HUDEP-2 (cell line): Measurements from ENCODE around the gene HIVEP1.
"Not testable (repeated sequence)": the region's sequence is repeated elsewhere in the genome, so short reads cannot be mapped to it uniquely, and the experiment has no call there.

ENCODE experiments used
- DNase-seq, 76 experiments: peaks; one replicate each; lab custom pipeline; 2025; ENCODE audit not compliant: unreplicated experiment in 76 of 76; lab: John Stamatoyannopoulos, UW

The HIVEP1 gene

GRCh38 chr6:12077021-12077710 lies 65.1 kb downstream of the HIVEP1 start:
- DNase-seq, result no peak

- DNase-seq, result no peak
Observed at GRCh38 chr6:12078014-12078413, 65.9 kb downstream of the HIVEP1 start.

DNA sequence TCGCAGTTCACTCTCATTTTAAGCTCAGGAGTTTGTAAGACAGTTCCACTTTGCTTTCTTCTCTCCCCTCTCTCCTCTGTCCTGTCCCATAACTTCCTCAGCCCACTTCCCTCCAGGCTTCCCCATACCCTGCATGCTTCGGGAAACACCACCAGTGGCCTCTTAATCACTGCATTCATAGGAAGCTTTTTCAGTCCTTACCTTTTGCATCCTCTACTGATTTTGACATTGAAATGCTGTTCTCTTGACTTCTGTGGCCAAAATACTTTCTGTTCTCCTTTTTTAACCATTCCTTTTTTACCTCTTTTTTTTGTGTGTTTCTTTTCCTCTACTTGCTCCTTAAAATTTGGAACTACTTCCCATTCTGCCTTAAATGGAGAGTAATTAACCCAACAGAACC lies 69.7 kb downstream of the HIVEP1 start:
- no peak for DNase-seq

DNA sequence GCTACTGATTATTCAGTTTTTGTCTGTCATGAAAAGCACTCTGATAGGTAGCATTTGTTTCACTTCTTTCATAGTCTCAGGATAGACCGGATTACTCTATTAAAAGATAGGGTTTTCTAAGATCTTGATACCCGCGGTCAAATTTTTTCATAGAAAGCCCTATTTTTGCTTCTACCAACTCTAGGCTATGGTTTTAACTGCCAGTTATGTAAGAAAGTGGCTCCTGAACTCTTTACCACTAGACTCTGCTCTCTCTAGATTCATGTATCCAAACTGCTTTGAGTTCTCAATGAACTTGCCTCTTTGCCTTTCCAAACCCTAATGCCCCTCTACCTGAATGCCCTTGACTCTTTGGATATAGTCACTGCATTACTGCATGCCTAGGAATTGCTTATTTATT lies 70.3 kb downstream of the HIVEP1 start:
- no peak for DNase-seq

GRCh38 chr6:12083302-12083701 lies 71.2 kb downstream of the HIVEP1 start:
- no peak for DNase-seq

GRCh38 chr6:12083763-12084162 lies 71.7 kb downstream of the HIVEP1 start:
- DNase-seq, result no peak

- no peak for DNase-seq
Observed at GRCh38 chr6:12084681-12085080, 72.6 kb downstream of the HIVEP1 start.

- DNase-seq, result no peak
Observed at GRCh38 chr6:12088531-12088930, 76.4 kb downstream of the HIVEP1 start.

DNA sequence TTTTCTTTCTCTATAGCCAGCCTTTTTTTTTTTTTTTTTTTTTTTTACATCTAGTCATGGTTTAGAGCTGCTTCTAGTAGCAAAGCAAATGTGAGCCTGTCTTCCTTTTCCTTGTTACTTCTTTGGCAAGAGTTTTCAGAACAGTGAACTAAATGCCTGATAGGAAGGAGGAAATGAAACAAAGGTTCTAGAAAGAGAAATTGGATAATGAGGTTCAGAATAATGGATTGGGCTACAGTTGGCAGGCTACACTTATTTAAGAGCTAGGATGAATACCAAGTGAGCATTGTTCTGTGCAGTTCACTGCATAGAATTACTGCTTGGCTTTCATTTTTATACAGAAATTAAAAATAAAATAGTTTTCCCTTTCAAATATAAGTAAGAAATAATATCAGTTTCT lies 78.6 kb downstream of the HIVEP1 start:
- no peak for DNase-seq

GRCh38 chr6:12092762-12093161 lies 80.7 kb downstream of the HIVEP1 start:
- DNase-seq, result no peak

GRCh38 chr6:12094689-12095088 lies 82.6 kb downstream of the HIVEP1 start:
- DNase-seq, result no peak

DNA sequence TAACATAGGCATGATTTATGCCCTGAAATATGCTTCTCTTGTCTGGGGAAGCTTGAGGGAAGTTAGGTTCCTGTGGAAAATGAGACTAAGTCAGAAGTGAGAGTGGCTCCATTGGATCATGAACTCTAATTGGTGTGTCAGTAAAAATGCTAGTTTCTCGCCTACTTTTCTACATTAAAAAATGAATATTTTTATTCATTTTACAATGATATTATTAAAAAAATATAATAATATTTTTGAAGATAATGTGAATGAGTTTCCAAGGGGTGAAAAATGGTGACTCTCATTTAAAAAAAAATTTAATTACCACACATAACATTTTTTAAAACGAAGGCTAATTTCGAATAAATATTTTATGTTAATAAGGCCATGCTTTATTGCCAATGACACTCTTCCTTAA lies 84.2 kb downstream of the HIVEP1 start:
- no peak for DNase-seq

DNA sequence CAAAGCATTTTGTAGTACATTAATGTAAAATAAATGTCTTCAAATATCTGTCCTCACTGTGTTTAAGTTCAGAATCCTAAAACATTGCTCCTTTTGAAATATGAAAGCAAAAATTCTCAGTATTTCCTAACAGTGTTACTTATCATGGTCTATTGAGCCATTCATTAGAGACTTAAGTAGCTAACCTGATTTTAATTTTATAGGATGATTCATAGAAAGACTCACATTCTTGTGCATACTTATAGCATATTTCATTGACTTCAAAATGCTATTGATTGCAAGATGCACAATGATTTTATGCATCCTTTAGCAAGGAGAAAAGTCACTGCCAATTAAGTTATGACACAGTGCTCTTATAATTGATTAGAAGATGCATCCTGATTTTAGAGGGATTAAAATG lies 85.7 kb downstream of the HIVEP1 start:
- no peak for DNase-seq

DNA sequence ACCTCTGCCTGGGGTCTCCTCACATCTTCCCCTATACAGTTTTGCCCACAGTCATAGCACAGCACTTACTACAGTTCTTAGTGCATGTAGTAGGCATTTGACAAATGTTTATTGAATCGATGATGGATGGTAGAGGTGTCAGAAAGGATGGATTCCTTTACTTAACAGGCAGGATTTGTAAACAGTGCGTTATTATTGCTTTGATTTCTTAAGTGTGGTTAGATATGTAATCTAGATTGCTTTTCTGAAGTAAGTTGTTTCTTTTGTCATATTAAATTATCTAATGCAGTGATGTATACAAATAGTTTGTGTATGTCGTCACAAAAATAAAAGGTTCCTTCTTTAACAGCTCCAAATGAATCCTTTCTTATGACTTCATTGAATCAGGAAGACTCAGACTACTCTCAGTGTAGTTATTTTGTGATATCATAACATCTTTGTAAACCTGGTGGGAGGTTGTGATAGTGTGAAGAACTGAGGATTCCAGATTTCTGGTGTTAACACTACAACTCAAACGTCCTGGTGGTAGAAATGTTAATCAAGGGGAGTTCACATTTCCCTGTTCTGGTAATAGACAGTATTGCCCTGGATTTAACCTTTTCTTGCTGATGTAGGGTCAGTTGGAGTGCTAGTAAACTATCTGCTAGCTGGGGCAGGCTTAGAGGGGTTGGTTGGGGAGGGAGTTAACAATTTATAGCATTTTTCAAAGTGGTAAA lies 87.7 kb downstream of the HIVEP1 start:
- DNase-seq, result no peak

- DNase-seq, result no peak
Observed at GRCh38 chr6:12101048-12101447, 88.9 kb downstream of the HIVEP1 start.

DNA sequence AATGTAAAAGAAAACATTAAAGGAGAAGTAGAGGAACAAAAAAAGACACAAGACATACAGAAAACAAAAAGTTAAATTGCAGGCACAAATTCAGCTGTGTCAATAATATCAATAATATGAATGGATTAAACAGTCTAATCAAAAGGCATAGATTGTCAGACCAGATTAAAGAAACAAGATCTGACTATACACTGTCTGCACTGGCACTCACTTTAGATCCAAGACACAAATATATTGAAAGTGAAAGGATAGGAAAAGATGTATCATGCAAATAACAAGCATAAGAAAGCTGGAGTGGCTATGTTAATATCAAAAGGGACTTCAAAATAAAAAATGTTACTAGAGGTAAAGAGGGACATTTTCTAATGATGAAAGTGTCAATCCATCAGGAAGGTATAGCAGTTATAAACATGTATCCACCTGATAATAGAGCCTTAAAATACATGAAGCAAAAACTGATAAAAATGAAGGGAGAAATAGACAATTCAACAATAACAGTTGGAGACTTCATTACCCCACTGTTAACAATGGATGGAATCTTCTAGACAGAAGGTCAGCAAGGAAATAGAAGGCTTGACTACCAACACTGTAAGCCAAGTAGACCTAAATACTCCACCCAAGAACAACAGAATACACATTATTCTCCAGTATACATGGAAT lies 89.7 kb downstream of the HIVEP1 start:
- DNase-seq, result no peak

GRCh38 chr6:12102350-12102749 lies 90.2 kb downstream of the HIVEP1 start:
- DNase-seq, result peak in 4 of 76 experiments; percentile 7 to 23 (median 12)

DNA sequence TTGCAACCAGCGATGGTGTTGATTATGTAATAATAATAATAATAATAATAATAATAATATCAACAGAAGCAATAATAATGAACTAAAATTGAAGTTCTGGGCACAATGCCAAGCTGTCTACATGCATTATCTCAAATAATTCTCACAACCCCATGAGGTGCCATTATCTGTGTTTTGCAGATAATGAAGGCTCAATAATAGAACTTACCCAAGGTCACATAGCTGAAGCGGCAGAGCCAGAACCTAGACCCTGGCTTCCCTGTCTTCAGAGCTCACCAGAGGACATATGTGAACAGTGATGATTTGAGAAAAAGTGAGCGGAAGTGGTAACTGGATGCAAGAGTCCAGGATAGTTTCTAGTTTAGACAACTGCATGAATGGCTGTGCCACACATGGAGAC lies 91.0 kb downstream of the HIVEP1 start:
- peak in 69 of 76 experiments; percentile 11 to 91 (median 62) for DNase-seq

GRCh38 chr6:12105271-12105670 lies 93.2 kb downstream of the HIVEP1 start:
- no peak for DNase-seq

GRCh38 chr6:12108376-12108775 lies 96.3 kb downstream of the HIVEP1 start:
- DNase-seq, result not testable (repeated sequence)

DNA sequence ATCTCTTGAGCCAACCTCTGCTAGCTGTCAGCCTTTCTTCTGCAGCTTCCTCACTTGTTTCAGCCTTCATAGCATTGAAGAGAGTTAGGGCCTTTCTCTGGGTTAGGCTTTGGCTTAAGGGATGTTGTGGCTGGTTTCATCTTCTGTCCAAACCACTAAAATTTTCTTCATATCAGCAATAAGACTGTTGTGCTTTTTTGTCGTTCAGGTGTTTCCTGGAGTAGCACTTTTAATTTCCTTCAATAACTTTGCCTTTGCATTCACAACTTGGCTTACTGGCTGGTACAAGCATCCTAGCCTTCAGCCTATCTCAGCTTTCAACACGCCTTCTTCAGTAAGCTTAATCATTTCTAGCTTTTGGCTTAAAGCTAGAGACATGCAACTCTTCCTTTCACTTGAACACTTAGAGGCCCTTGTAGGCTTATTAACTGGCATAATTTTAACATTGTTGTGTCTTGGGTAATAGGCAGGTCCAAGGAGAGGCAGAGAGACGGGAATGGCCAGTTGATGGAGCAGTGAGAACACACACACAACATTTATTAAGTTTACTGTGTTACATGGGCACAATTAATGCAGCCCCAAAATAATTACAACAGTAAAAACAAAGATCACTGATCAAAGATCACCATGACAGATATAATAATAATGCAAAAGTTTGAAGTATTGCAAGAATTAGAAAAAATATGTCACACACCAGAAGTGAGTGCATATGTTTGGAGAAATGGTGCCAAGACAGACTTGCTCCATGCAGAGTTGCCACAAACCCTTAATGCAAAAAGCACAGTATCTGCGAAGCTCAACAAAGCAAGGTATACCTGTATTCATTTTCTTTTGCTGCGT lies 98.6 kb downstream of the HIVEP1 start:
- no peak for DNase-seq
